H1 (cell line): ENCODE measurements around the gene TMEM120B. TPM values are rescaled to one million over a fixed set of nuclear protein-coding genes. Genes with fewer than 3 reads are reported as not detected.
"Not testable (repeated sequence)": the region's sequence is repeated elsewhere in the genome, so short reads cannot be mapped to it uniquely, and the experiment has no call there.

Experiments used
- CTCF ChIA-PET: fragments of 300-600 bp; sonication (Branson Sonifier 250); formaldehyde crosslinking; loops from one replicate; lab custom pipeline; 2021; ENCODE audit not compliant: partially characterized antibody; lab: Charles Lee
- POLR2A ChIA-PET: fragments of 300-600 bp; sonication (Branson Sonifier 250); formaldehyde crosslinking; loops from one replicate; lab custom pipeline; 2021; ENCODE audit warnings: inconsistent platforms; ENCODE audit not compliant: partially characterized antibody; lab: Charles Lee
- DNase-seq, 2 experiments: peaks; one replicate each; pipeline versions ENCODE4 v3.0.0 to v3.0.0-alpha.2; 2010 to 2022; ENCODE audit warnings: low spot score in 2 of 2, low read depth in 1 of 2, mixed read lengths in 1 of 2
- FAIRE-seq: peaks from 2 replicates; lab custom pipeline; 2011; peaks lifted over from hg19 to GRCh38; lab: Jason Lieb, UNC
- H2AFZ ChIP-seq: 2 replicates; pipeline ENCODE4 v1.8.1; 2012; ENCODE audit warnings: low read length, inconsistent platforms
- H2AK5ac ChIP-seq: 2 replicates; pipeline ENCODE4 v1.6.1; 2013; ENCODE audit warnings: low read depth, low read length
- H2BK120ac ChIP-seq: replicated peaks from 2 replicates; pipeline ENCODE3; 2013; ENCODE audit warnings: low read depth, low read length, inconsistent platforms
- H2BK12ac ChIP-seq: 2 replicates; pipeline ENCODE4 v1.6.1; 2013; ENCODE audit warnings: low read depth, low read length
- H2BK15ac ChIP-seq: 2 replicates; pipeline ENCODE4 v1.6.1; 2013; ENCODE audit warnings: low read length
- H2BK20ac ChIP-seq: 2 replicates; pipeline ENCODE4 v1.6.1; 2013; ENCODE audit warnings: low read length
- H2BK5ac ChIP-seq: 2 replicates; pipeline ENCODE4 v1.6.1; 2013; ENCODE audit warnings: low read depth, low read length
- H3K14ac ChIP-seq: 2 replicates; pipeline ENCODE4 v1.6.1; 2013; ENCODE audit warnings: inconsistent platforms; ENCODE audit not compliant: insufficient read length
- H3K18ac ChIP-seq: 2 replicates; pipeline ENCODE4 v1.6.1; 2013; ENCODE audit warnings: low read length; ENCODE audit errors: extremely low read depth
- H3K23ac ChIP-seq: 2 replicates; pipeline ENCODE4 v1.6.1; 2013; ENCODE audit warnings: inconsistent platforms; ENCODE audit not compliant: insufficient read length
- H3K23me2 ChIP-seq: 2 replicates; pipeline ENCODE4 v1.6.1; 2013; ENCODE audit warnings: low read depth, low read length
- H3K27ac ChIP-seq: 2 replicates; pipeline ENCODE4 v1.6.1; 2011; ENCODE audit warnings: low read depth, low read length, inconsistent platforms
- H3K27me3 ChIP-seq, 4 experiments: replicated peaks in 1 of 4; 1 replicate in 1 of 4; 2 replicates in 3 of 4; pipeline versions ENCODE4 v1.6.1 to v1.8.1; 2011 to 2013; ENCODE audit warnings: low read length in 3 of 4, mild to moderate bottlenecking in 3 of 4, inconsistent platforms in 2 of 4, mixed read lengths in 2 of 4, moderate library complexity in 1 of 4; ENCODE audit not compliant: control insufficient read depth in 3 of 4, insufficient read depth in 3 of 4; ENCODE audit errors: extremely low read depth in 1 of 4
- H3K36me3 ChIP-seq, 4 experiments: 2 replicates each; pipeline versions ENCODE4 v1.6.1 to v1.8.1; 2011 to 2013; ENCODE audit warnings: mild to moderate bottlenecking in 4 of 4, low read length in 3 of 4, moderate library complexity in 2 of 4, control low read depth in 1 of 4, inconsistent platforms in 1 of 4; ENCODE audit not compliant: insufficient read depth in 4 of 4, control insufficient read depth in 2 of 4
- H3K4ac ChIP-seq: replicated peaks from 2 replicates; pipeline ENCODE3; 2013; ENCODE audit warnings: low read length, low read depth, mixed read lengths, inconsistent platforms; ENCODE audit not compliant: insufficient read length
- H3K4me1 ChIP-seq, 4 experiments: replicated peaks in 1 of 4; 1 replicate in 1 of 4; 2 replicates in 3 of 4; pipeline versions ENCODE4 v1.6.1 to v1.8.1; 2011 to 2013; ENCODE audit warnings: low read length in 3 of 4, inconsistent platforms in 2 of 4, mixed read lengths in 1 of 4; ENCODE audit not compliant: insufficient read depth in 4 of 4, control insufficient read depth in 3 of 4
- H3K4me2 ChIP-seq, 2 experiments: 2 replicates each; pipeline versions ENCODE4 v1.6.1 to v1.8.1; 2011 to 2013; ENCODE audit warnings: low read depth in 2 of 2, low read length in 2 of 2, control low read depth in 1 of 2, inconsistent platforms in 1 of 2, mild to moderate bottlenecking in 1 of 2; ENCODE audit not compliant: insufficient read depth in 1 of 2
- H3K4me3 ChIP-seq, 4 experiments: fragments of 200-600, 300-600 bp in 1 of 4; sonication (generic), shearing (Covaris generic), sonication (Bioruptor Twin) in 1 of 4; 2 replicates each; pipeline versions ENCODE4 v1.5.1 to v1.8.1; 2011 to 2016; ENCODE audit warnings: low read length in 4 of 4, low read depth in 3 of 4, control low read depth in 2 of 4, inconsistent platforms in 2 of 4, mild to moderate bottlenecking in 2 of 4, mixed read lengths in 1 of 4, moderate library complexity in 1 of 4; ENCODE audit not compliant: insufficient read depth in 2 of 4; ENCODE audit errors: extremely low read depth in 1 of 4
- H3K56ac ChIP-seq: replicated peaks from 2 replicates; pipeline ENCODE3; 2013; ENCODE audit warnings: low read depth, mild to moderate bottlenecking, mixed read lengths, low read length, inconsistent platforms; ENCODE audit not compliant: insufficient read length
- H3K79me1 ChIP-seq: 2 replicates; pipeline ENCODE4 v1.6.1; 2013; ENCODE audit warnings: low read depth, low read length, control low read depth
- H3K79me2 ChIP-seq, 2 experiments: 2 replicates each; pipeline versions ENCODE4 v1.6.1 to v1.8.1; 2012 to 2013; ENCODE audit warnings: low read length in 2 of 2, mild to moderate bottlenecking in 2 of 2, inconsistent platforms in 1 of 2; ENCODE audit not compliant: insufficient read depth in 2 of 2, control insufficient read depth in 1 of 2
- H3K9ac ChIP-seq, 4 experiments: replicated peaks in 1 of 4; 1 replicate in 1 of 4; 2 replicates in 3 of 4; pipeline versions ENCODE4 v1.6.1 to v1.8.1; 2011 to 2013; ENCODE audit warnings: low read depth in 3 of 4, low read length in 3 of 4, control low read depth in 2 of 4, mild to moderate bottlenecking in 2 of 4, moderate library complexity in 2 of 4, inconsistent platforms in 1 of 4; ENCODE audit errors: extremely low read depth in 1 of 4
- H3K9me3 ChIP-seq, 2 experiments: 2 replicates each; pipeline versions ENCODE4 v1.6.1 to v1.8.1; 2012 to 2013; ENCODE audit warnings: mild to moderate bottlenecking in 2 of 2, moderate library complexity in 2 of 2, control low read depth in 1 of 2, inconsistent platforms in 1 of 2, low read depth in 1 of 2, low read length in 1 of 2, mixed read lengths in 1 of 2; ENCODE audit not compliant: insufficient read depth in 2 of 2
- H4K20me1 ChIP-seq, 2 experiments: replicated peaks in 1 of 2; 2 replicates each; pipeline versions ENCODE3 to v1.8.1; 2011 to 2013; ENCODE audit warnings: inconsistent platforms in 2 of 2, low read length in 2 of 2, mild to moderate bottlenecking in 1 of 2; ENCODE audit not compliant: insufficient read depth in 2 of 2, control insufficient read depth in 1 of 2
- H4K5ac ChIP-seq: 2 replicates; pipeline ENCODE4 v1.6.1; 2013; ENCODE audit warnings: low read length, low read depth, mixed read lengths, inconsistent platforms; ENCODE audit not compliant: insufficient read length
- H4K8ac ChIP-seq: 2 replicates; pipeline ENCODE4 v1.8.0; 2013; ENCODE audit warnings: mild to moderate bottlenecking, moderate library complexity, low read length, inconsistent platforms; ENCODE audit not compliant: insufficient read depth; ENCODE audit errors: extremely low read depth
- H4K91ac ChIP-seq: replicated peaks from 2 replicates; pipeline ENCODE3; 2013; ENCODE audit warnings: low read length, mixed read lengths, inconsistent platforms; ENCODE audit not compliant: insufficient read length
- WGBS, 2 experiments: shearing (Covaris generic) in 1 of 2; methylation state at CpG; one replicate each; pipeline versions ENCODE4 v1.1.6 to v1.1.7; 2013 to 2015; ENCODE audit warnings: low lambda C conversion rate in 2 of 2, mixed read lengths in 2 of 2, inconsistent platforms in 1 of 2, low coverage in 1 of 2, missing lambda C conversion rate in 1 of 2; ENCODE audit not compliant: insufficient replicate concordance in 2 of 2, insufficient coverage in 1 of 2, insufficient read length in 1 of 2; ENCODE audit errors: extremely low coverage in 1 of 2, missing lambda C conversion rate in 1 of 2; 5-methylcytosine and 5-hydroxymethylcytosine counted together
- polyA plus RNA-seq, 7 experiments: library from polyadenylated mRNA; depleted of rRNA in 3 of 7; stranded (reverse) in 5 of 7; unstranded in 2 of 7; fragments of >200 nt in 5 of 7; fragments of 200-250 nt in 2 of 7; gene quantifications; 1 replicate in 5 of 7; 2 replicates in 1 of 7; 4 replicates in 1 of 7; pipeline versions ENCODE4 v1.2.1 to v1.2.3, GENCODE V29; 2011 to 2013; ENCODE audit warnings: missing spikeins in 2 of 7, mixed read lengths in 2 of 7
- total RNA-seq: library from RNA; stranded (reverse); fragmentation: NEBNext Ultra II Directional; extraction: Animal tissue kit (Norgen Biotek cat#: 25700); gene quantifications from 2 replicates; pipeline ENCODE4 v1.2.1, GENCODE V29; 2021

Gene TMEM120B
- total and polyA plus RNA-seq, 2 of the 8 experiments (the other 6 are each of a cell fraction or from before 2014, with no cell fraction given) = 22.0 to 29.1 TPM

DNA sequence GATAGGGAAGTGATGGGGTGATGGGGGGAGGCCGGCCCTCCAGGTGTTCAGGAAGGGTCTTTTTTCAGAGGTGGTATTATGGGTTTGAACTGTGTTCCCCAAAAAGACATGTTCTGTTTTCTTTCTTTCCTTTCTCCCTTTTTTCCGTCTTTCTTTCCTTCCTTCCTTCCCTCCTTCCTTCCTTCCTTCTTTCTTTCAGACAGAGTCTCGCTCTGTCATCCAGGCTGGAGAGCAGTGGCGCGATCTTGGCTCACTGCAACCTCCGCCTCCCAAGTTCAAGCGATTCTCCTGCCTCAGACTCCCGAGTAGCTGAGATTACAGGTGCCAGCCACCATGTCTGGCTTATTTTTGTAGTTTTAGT, 3.5 kb upstream of the TMEM120B start:
- CTCF ChIA-PET = interaction anchor here (1.4 to 2.4 kb wide), 3 partner anchors 19 to 68 kb away, joined by 4 to 12 read pairs (median 4); no protein-coding TSS in a partner anchor

More for the DNA sequence above, 3.5 kb upstream of the TMEM120B start:
- H3K23ac ChIP-seq, H2BK5ac ChIP-seq, H3K27me3 ChIP-seq, POLR2A ChIA-PET, FAIRE-seq, H4K20me1 ChIP-seq, H3K56ac ChIP-seq, H4K8ac ChIP-seq, H2BK15ac ChIP-seq, H3K79me1 ChIP-seq, H2AK5ac ChIP-seq, H4K91ac ChIP-seq, H3K36me3 ChIP-seq, H3K18ac ChIP-seq, H2AFZ ChIP-seq, H4K5ac ChIP-seq, H2BK12ac ChIP-seq, DNase-seq, H3K14ac ChIP-seq, H3K9ac ChIP-seq, H3K79me2 ChIP-seq, H3K4me2 ChIP-seq, H3K4ac ChIP-seq, H3K9me3 ChIP-seq, H3K4me1 ChIP-seq, H3K27ac ChIP-seq, H3K4me3 ChIP-seq, H2BK120ac ChIP-seq, H2BK20ac ChIP-seq: not testable (repeated sequence)
- peaks cover 11% of the 10 kb centered on the region; the same call in 1 of the 2 replicates for H3K23me2 ChIP-seq
- 97% methylated on average over 8 of the region's 8 CpGs; no CpG with 5 or more reads in 1 of the 2 experiments for WGBS, 2 experiments
